ENCODE data around the gene HDC.

The HDC gene

DNA sequence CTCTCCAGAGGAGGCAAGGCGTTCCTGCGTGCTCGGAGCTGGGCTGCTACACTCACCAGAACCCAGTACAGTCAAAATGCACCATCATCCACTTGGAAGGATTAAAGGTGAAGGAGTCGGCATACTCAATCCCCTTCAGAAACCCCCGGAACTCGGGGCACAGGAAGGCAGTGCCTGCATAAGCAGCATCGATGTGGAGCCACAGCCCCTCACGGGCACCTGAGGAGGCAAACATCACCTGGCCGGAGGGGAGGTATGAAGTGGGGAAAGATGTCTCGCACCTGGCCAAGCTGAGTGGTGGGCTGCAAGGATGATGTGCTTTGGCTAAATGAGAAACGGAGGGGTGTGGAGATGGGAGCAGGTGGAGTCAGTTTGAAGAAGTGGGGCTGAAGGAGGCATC lies 13.0 kb downstream of the HDC start:
- no peak for DNase-seq

DNA sequence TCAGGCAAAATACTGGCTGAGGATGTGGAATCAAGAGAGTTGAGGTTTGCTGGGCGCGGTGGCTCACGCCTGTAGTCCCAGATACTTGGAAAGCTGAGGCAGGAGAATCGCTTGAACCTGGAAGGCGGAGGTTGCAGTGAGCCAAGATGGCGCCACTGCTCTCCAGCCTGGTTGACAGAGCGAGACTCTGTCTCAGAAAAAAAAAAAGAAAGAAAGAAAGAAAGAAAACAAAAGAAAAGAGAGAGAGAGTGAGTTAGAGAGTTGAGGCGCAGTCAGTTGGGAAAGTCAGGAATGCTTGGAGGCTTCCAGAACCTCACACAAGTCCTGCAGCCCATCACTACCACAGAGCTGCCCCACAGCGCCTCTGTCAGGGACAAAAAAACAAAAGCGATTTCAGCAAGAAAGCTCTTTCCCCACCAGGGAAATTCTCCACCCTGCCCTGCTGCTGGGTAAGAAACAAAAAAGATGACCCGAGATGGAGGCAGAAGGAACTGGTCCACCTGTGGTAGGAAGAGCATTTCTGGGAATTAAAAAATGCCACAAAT lies 13.8 kb downstream of the HDC start:
- no peak for DNase-seq

DNA sequence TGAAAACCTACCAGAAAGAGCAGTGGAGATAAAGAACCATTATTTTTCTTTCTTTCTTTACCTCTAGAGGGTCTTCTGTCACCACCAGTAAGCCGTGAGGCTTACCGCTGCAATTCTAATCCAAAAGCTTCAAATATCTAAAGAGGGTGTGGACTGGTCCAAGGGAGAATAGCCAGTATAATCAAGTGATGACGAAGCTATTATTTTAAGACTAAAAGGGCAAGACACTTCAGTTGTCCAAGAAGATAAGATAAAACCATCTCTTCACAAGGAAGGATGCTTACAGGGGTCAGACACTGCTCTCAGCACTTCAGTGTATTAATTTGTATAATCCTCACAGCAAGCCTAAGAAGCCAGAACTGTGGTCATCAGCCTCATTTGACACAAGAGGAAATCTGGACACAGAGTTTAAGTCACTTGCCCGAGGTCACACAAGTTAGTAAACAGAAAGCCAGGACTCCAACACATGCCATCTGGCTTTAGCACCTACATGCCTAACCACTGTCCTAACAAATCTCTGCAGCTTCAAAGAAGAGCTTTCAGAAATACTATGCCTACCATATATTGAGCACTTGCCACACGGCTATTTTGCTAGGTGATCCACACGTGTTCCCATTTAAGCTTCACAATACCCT lies 14.6 kb downstream of the HDC start:
- no peak for DNase-seq

DNA sequence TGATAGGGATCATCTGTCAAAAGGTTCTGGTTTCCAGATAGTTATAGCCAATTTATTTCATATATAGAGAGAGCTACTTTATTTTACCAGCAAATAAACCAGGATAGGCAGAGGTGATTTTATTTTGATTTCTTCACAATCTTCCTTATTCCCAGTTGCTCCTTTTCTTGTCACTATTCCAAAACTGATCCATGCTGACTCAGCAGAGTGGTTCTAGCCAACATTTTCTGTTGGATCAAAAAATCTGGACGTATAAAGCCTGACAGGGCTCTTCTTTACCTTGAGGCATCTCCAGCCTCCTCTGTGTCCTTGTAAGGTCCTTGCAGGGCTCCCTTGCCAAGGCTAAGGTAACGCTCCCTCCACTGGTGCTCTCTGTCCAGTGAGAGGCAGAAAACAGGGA lies 15.8 kb downstream of the HDC start:
- no peak for DNase-seq

DNA sequence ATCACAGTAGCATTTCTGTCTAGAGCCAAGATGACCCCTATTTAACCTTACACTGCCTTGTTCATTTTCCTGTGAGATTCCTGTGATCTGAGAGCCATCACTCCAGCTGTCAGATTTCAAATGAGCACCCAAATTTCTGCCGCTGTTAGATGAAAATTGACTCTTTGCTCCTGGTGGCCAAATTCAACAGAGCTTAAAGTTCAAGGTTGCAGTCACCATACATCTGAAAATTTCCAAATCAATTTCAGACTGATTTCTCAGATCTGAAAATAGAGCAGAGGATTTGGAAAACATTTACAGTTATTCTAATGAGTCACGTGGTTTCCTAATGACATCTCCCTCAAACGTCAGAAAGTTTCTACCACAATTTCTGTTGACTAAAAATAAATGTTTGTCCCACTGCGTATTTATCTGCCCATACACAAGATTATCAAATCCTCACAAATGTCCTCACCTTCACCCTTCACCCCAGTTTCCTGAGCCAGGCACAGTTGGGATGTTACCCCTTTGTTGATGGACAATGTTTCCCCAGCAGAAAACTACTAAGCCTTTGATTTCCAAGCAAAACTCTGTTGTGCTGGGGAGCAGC lies 16.4 kb downstream of the HDC start:
- no peak for DNase-seq

DNA sequence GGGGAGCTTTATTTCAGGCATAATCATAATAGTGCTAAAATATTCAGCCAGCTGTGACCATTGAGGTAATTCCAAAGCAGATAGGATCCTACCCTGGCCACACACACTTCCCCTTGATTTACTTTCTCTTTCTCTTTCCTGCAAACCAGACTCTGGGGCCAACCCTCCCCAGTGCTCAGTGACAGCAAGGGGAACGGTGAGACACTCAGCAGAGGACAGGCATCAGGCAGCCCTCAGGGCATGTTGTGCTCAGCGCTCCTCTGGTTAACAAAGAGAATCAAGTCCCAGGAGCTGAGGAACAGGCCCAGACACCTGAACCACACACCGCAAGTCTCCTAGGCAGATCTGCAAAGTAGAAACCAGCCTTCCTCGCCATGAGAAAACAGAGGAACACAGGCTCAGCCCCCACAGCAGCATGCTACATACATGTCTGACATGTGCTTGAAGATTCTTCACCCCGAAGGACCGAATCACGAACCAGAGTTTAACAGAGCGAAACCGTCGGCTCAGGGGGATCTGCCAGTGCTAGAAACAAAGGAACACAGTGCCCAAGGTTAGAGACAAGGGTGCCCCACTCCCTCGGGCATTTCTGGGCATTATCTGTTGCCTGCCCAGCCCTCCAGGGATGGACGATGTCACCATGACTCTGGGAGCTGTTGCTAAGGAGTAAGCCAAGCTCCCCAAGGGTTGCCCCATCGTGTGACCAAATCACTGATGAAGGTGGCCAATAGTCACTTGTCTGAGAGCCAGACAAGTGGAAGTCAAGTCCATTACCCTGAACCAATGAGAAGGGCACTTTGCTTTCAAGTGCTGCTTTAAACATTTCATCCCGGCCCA lies 17.5 kb downstream of the HDC start:
- no peak for DNase-seq

DNA sequence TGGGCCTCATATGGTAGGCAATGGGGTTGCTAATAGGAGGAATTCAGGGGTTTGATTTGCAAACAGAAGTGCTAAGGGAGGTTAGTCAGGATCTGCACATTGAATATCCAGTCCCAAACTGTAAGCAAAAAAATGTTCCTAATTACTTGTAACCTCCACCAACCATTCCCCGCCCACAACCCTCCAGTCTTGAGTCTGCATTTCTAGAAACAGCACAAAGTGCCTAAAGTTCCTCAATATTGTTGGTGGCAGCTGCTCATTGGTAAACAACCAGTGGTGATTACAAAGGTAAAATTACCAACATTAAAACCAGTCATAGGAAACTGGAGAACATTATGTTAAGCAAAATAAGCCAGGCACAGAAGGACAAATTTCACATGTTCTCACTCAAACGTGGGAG lies 18.9 kb downstream of the HDC start:
- no peak for DNase-seq

DNA sequence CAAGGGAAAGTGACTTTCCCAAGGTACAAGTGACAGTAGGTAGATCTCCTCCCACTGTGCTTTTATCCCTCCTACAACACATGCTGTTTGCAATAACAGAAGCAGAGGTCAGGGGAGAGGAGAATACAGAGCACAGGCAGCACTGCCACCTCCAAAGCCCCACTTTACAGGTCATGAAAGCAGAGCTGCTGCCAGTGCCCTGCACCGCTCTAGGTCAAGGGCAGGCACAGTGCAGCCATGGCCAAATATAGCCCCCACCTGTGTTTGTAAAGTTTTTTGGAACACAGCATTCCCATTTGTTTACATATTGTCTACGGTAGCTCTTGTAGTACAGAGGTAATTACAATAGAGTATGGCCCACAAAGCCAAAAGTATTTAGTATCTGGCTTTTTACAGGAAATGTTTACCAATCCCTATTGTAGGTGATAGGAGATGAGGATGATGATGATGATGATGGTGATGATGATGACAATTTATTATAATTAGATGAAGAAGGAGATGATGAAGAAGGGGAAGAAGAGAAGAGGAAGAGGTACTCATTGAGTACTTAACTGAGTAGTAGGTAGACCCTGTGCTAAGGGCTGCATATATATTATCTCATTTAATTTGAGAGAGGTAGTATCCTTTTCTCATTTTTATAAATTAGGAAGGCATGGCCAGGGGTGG lies 20.4 kb downstream of the HDC start:
- no peak for DNase-seq

DNA sequence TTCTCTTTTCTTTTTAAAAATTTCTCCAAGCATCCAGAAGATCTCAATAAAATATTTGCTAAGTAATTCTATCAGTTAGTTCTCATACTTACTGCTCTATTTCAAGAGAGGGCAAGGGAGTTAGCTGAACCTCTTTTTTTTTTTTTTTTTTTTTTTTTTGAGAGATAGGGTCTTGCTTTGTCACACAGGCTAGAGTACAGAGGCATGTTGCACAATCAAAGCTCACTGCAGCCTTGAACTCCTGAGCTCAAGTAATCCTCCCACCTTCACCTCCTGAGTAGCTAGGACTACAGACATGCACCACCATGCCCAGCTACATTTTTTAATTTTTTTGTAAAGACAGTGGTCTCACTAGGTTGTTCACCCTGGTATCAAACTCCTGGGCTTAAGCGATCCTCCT lies 21.4 kb downstream of the HDC start:
- DNase-seq: no peak

DNA sequence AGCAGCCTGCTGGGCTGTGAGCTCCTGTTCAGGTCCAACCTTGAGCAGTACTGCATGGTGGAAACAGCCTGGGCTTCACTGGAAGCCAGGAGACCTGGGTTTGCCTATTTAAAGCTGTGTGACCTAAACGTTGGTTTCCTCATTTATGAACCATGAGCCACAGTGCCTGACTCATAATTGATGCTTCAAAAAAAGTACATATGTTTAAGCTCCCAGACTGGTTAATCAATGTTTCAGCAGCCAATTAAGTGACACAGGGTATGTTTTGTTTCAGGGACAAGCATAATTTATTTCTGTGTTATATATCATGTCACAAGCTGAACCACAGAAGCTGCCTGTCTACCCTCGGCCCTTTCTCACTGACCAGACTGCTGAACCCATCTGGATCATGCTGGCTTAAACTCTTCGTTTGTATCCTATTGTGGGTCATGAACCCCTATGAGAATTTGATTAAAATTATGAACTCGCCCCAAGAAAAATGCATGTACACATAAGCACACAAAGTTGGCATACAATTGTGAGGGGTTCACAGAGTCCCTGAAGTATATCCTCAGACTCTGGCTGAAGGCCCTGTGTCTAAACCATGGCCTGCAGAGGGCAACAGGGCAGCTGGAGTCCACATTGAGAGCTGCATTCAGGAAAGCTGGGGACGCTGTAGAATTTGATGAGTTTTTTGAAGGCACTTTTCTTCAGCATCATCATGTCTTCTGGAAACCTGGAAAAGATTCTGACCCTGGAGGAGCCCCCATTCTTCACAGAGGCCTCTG lies 23.7 kb downstream of the HDC start:
- DNase-seq: no peak

DNA sequence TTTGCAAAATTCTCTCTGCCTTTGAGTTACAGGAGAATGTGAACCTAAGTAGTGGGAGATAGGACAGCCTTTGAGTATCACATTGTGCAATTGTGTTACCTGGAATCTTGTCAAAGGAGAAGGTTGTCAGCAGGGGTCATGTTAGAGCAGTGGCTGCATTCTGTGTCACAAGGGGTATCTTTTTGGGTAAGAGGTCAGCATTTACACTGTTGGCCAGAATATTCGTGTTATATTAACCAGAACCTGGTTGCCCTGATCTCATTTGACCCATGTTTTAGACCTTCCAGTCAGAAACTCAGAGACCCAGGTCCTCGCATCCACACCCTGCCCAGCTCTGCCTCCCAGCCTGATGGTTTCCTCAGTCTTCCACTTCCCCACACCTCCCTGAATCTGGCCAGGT lies 27.3 kb downstream of the HDC start:
- no peak for DNase-seq

DNA sequence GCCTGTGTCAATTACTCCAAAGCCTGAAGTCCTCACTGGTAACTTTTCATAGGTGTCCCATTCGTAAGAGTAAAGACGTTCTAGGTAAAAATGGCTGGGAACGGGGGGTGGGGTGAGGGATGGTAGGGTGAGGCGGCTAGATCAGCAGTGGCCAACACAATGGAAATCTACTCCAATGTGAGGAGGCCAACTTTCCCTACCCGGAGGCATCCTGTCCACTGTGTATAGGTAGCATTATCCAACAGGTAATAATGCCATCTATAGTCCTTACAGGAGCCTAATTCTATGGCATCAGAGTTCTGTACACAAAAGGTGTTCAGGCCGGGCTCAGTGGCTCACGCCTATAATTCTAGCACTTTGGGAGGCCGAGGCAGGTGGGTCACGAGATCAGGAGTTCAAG lies 29.1 kb downstream of the HDC start:
- no peak for DNase-seq

DNA sequence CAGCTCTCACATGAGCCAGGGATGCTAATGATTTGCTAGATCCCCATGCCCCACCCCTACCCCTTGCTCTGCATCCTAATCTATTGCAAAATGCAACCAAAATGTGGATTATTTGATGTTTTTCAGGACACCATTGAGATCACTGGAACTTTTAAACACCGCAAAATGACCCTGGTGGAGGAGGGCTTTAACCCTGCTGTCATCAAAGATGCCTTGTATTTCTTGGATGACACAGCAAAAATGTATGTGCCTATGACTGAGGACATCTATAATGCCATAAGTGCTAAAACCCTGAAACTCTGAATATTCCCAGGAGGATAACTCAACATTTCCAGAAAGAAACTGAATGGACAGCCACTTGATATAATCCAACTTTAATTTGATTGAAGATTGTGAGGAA lies 29.7 kb downstream of the HDC start:
- DNase-seq: no peak

DNA sequence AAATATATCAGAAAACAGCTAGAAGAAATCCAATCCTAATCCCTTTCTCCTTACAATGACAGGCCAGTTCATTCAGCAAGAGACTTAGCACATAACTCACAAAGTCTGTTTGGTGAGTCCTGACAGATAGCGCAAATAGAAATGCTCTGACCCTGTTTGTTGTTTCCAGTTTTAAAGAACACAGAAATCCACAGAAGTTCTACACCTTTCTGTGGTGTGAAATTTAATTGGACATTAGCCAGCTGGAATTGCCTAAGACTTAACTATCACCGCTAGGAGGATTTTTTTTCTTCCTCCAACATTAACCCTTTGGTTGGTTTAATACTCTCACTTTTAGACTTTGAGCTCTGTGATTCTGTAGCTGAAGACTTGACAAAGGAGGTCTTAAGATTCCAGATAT lies 30.8 kb downstream of the HDC start:
- no peak for DNase-seq

DNA sequence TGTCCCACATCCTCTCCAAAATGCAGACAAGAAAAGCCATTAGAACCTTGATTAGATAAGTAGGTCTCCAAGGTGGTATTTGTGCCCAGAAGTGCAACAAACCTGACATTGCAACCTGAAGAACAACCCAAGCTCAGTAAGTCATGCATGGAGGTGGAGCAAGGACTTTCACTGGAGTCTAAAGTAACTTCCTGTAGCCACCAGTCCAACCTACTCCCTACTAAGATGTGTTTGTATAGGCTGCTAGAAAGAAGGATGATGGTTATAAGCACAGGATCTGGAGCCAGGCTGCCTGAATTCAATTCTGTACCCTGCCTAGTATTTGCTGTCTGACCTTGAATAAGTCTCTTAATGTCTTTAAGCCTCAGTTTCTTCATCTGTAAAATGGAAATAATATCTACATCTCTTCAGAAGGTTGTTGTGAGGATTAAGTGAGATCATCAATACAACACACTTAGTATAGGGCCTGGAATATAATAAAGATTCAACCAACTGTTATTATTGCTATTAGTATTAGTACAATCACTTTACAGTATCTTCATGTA lies 32.3 kb downstream of the HDC start:
- no peak for DNase-seq

DNA sequence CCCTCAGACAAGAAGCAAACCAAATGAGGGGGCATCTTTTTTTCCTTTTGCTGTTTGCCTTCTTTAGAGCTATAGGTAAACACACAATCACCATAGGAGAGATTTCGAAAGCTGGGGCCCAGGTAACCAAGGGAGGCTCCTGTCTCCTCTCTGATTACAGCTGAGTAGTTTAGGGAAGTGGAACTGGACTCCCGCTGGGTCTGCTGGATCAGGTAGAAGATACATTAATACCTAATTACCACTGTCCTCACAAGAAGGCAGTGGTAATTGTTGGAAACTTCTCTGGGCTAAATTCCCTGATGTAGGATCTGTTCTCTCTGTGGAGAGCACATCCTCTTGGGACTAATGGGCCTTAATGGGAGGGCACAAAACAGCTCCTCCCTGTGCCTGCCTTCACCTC lies 32.7 kb downstream of the HDC start:
- no peak for DNase-seq

DNA sequence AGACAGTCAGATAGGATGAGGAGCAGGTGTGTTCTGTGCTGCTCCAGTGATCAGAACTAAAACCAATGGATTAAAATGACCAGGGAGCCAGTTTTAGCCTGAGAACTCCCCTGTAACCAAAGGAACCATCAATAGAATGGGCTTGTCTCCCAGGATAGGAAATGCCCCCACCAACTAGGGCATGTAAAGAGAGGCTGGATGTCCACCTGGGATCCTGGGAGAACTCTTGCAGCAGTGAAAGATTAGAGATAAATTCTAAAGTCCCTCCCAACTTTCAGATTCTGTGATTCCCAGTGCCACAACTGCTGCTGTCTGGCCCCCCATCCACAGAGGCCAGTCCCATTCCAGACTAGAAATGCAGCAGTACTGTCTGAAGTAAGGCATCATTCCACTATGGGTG lies 33.8 kb downstream of the HDC start:
- DNase-seq: no peak

DNA sequence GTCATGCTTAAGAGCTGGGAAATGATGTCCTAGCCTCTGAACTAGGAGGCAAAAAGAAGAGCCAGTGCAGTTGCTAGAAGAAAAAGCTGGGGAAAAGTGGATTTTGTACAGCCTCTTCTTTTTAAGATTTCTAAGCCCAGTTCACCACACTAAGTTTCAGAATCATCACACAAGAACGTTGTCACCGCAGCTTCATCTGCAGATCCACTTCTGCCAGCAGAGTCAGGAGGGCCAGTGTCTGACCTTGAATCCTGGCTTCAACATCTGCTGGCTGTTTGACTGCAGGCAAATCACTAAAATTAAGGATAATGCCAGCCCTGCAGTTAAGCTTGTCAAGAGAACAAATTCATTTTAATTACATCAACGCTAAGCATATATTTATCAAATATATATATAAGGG lies 36.2 kb downstream of the HDC start:
- no peak for DNase-seq

DNA sequence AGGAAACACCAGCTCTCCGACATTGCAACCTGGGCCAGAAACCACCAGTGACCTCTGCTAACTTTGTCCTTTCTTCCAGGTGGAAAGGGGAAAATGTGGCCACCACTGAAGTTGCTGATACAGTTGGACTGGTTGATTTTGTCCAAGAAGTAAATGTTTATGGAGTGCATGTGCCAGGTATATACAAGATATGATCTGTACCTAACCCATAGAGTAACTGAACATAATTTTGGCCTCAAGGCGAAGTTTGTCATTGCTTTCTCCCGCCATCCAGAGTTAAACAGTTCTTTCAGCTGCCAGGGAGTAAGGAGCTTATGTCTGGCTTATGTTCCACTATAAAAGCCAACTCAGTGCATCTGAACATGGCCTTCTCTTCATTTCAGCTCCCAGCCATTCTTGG lies 36.7 kb downstream of the HDC start:
- DNase-seq: no peak

DNA sequence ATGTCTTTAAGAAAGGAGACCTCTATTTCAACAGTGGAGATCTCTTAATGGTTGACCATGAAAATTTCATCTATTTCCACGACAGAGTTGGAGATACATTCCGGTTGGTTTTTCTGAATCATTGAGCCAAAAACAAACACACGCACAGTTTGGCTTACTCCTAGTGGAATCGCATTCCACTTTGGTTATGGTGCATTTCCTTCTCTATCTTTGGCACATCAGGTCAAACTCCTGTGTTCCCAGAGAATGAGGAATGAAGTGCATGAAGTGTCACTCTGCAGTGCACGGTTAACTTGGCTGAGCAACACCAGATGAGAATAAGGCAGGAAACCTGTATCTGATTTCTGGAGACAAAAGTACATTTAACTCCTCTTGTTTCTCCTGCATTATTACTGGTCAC lies 38.5 kb downstream of the HDC start:
- no peak for DNase-seq

DNA sequence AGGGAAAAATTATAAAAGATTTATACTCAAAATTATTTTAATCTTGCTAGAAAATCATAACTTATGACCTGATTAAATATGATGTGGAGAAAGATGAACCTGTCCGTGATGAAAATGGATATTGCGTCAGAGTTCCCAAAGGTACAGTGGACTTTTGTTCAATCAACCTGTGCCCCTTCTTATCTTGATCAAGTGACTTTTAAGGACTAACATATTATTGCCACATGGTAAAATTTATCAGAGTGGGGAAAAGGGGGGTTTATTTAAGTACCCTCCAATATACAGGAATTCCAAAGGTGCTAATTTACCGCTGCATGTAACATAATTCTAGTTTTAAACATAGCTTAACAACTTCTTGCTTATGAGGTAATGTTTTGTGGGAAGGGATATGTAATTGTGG lies 39.6 kb downstream of the HDC start:
- no peak for DNase-seq

DNA sequence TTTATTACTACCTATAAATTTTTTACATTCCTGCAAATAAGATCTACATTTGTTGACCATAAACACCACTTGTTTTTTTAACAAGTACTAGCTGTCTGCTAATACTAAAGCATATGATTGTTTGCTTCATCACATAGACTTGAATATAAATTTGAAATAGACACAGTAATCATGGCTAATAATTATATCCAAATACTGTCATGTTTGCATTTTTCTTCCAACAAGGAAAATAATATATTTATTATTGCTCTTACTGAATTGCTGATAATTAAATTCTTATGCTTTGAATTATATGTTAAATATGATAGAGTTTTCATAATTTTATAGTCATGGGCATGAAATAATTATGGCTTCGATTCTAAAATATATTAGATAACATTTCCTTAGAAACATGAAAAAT lies 40.5 kb downstream of the HDC start:
- no peak for DNase-seq

DNA sequence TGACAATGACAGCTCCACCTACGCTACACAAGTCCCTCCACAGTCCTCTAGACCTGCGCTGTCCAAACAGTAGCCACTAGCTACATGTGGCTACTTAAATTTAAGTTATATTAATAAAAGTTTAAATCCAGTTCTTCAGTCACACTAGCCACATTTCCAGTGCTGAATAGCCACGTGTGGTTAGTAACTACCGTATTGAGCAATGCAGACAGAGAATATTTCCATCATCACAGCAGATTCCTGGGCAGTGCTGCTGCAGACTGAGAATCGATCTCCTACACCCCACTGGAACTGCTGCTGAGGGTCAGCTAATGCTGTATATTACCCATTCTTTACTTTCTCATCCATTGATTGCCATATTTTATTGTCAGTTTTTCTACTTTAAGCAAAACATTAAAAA lies 40.9 kb downstream of the HDC start:
- no peak for DNase-seq

Data from NCI-H2029 treated with DMSO at 0.1 percent for 48 hours (cell line).